ENCODE results near the gene MYMX.

DNA sequence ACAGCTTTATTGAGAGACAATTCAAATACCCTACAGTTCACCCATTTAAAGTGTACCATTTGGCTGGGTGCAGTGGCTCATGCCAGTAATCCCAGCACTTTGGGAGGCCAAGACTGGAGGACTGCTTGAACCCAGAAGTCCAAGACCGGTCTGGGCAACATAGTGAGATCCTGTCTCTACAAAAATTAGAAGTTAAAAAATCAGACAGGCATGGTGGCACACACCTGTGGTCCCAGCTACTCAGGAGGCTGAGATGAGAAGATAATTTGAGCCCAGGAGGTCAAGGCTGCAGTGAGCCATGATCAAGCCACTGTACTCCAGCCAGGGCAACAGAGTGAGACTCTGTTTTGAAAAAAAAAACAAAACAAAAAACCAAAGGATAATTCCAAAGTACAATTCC, 49.2 kb upstream of the MYMX start:
- TF ChIP-seq, protein P1, sequence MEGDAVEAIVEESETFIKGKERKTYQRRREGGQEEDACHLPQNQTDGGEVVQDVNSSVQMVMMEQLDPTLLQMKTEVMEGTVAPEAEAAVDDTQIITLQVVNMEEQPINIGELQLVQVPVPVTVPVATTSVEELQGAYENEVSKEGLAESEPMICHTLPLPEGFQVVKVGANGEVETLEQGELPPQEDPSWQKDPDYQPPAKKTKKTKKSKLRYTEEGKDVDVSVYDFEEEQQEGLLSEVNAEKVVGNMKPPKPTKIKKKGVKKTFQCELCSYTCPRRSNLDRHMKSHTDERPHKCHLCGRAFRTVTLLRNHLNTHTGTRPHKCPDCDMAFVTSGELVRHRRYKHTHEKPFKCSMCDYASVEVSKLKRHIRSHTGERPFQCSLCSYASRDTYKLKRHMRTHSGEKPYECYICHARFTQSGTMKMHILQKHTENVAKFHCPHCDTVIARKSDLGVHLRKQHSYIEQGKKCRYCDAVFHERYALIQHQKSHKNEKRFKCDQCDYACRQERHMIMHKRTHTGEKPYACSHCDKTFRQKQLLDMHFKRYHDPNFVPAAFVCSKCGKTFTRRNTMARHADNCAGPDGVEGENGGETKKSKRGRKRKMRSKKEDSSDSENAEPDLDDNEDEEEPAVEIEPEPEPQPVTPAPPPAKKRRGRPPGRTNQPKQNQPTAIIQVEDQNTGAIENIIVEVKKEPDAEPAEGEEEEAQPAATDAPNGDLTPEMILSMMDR (conservative IDR thresholded peaks at IDR 0.05; ENCODE audit: low read depth, low read length): no peak
- TF ChIP-seq EZH2 (IDR thresholded peaks at IDR 0.05; ENCODE audit: low read length, unreplicated experiment): no peak

Measured in PC-3 (cell line).